Muscle of leg (tissue), 11 donors: ENCODE data around the gene RFPL4A. TPM values are rescaled to one million over a fixed set of nuclear protein-coding genes. Genes with fewer than 3 reads are reported as not detected.

Source experiments
- DNase-seq: peaks from one replicate; pipeline ENCODE4 v3.0.0; 2013
- H3K27ac ChIP-seq: one replicate; pipeline ENCODE4 v1.5.1; 2013; ENCODE audit warnings: mild to moderate bottlenecking, low read length, control low read depth
- H3K27me3 ChIP-seq: one replicate; pipeline ENCODE4 v1.6.1; 2013; ENCODE audit warnings: low read length; ENCODE audit not compliant: control insufficient read depth, insufficient read depth
- H3K36me3 ChIP-seq: one replicate; pipeline ENCODE4 v1.6.1; 2013; ENCODE audit warnings: low read length; ENCODE audit not compliant: control insufficient read depth, insufficient read depth
- H3K4me1 ChIP-seq: one replicate; pipeline ENCODE4 v1.6.1; 2013; ENCODE audit warnings: low read length; ENCODE audit not compliant: control insufficient read depth, insufficient read depth
- H3K4me3 ChIP-seq: one replicate; pipeline ENCODE4 v1.5.1; 2013; ENCODE audit warnings: low read length, control low read depth
- H3K9me3 ChIP-seq: replicated peaks from 2 replicates; pipeline ENCODE4 v1.6.1; 2013; ENCODE audit warnings: low read depth, low read length; ENCODE audit not compliant: control insufficient read depth
- WGBS: methylation state at CpG from one replicate; pipeline ENCODE4 v1.1.5; 2013; ENCODE audit warnings: missing lambda C conversion rate; ENCODE audit not compliant: insufficient coverage; 5-methylcytosine and 5-hydroxymethylcytosine counted together
- polyA plus RNA-seq, 8 donors: library from polyadenylated mRNA; unstranded; fragments of 120-200 nt; gene quantifications; one replicate each; pipeline versions ENCODE4 v1.2.1 to v1.2.3, GENCODE V29; 2013; ENCODE audit warnings: inconsistent platforms in 1 of 8, low replicate concordance in 1 of 8; ENCODE audit not compliant: insufficient read length in 8 of 8, insufficient read depth in 1 of 8
- total RNA-seq: library from RNA; stranded (reverse); fragments of 120-200 nt; gene quantifications from one replicate; pipeline ENCODE4 v1.2.4, GENCODE V29; 2013

The RFPL4A gene
- total and polyA plus RNA-seq, 9 donors: 0.23 to 0.86 (median 0.56) TPM; not detected in 3

GRCh38 chr19:55795021-55795420 is 36.1 kb downstream of the RFPL4A start:
- no peak overlapping the region for H3K4me3 ChIP-seq
- WGBS: 88% methylated on average over 8 of the region's 11 CpGs

DNA sequence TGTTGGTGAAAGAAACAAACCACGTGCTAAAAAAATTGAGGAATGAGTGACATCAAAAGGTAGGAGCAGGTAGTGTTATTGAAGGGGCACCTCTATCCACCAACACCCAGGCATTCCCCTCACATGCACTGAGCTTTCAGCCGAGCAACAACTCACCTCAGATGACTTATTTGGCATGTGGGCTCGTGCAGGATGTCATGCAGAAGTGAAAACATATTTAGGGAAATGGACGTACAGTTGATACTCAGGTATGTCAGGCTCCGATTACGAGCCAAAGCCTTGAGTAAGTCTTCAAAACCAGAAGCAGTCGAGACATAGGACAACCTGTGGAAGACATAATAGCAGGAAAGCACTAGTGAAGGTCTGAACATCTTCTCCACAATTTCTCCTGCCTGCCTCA is 42.5 kb downstream of the RFPL4A start:
- DNase-seq: no peak
- H3K4me3 ChIP-seq: no peak overlapping the region
- no peak overlapping the region for H3K27ac ChIP-seq
- peaks cover 2% of the 10 kb centered on the region for H3K9me3 ChIP-seq
- H3K27me3 ChIP-seq: no peaks in the 10 kb centered on the region
- 59% methylated on average over 3 of the region's 7 CpGs for WGBS
- no peaks in the 10 kb centered on the region for H3K4me1 ChIP-seq
- H3K36me3 ChIP-seq: no peaks in the 10 kb centered on the region

More at GRCh38 chr19:55795021-55795420, 36.1 kb downstream of the RFPL4A start:
- Histone ChIP-seq H3K36me3 (no peaks in the 10 kb centered on the region), H3K27ac (no peak overlapping the region), H3K4me1 (no peaks in the 10 kb centered on the region), H3K27me3 (no peaks in the 10 kb centered on the region), H3K9me3 (no peaks in the 10 kb centered on the region)
- DNase-seq: no peak

- no peaks in the 10 kb centered on the region for H3K36me3 ChIP-seq
- H3K27ac ChIP-seq: no peak overlapping the region
- H3K4me3 ChIP-seq: no peak overlapping the region
- H3K27me3 ChIP-seq: no peaks in the 10 kb centered on the region
- DNase-seq: no peak
- no peaks in the 10 kb centered on the region for H3K4me1 ChIP-seq
- H3K9me3 ChIP-seq: peaks cover 2% of the 10 kb centered on the region
- WGBS: no CpG with 5 or more reads among the region's 2 CpGs
Measured at GRCh38 chr19:55802281-55802680, 43.4 kb downstream of the RFPL4A start.

GRCh38 chr19:55809381-55810058 is 50.6 kb downstream of the RFPL4A start:
- H3K36me3 ChIP-seq: no peaks in the 10 kb centered on the region
- H3K4me1 ChIP-seq: no peaks in the 10 kb centered on the region
- H3K4me3 ChIP-seq: no peak overlapping the region
- DNase-seq: peak; percentile 26
- H3K27me3 ChIP-seq: no peaks in the 10 kb centered on the region
- H3K9me3 ChIP-seq: no peaks in the 10 kb centered on the region
- WGBS: 38% methylated on average over 15 of the region's 20 CpGs
- H3K27ac ChIP-seq: no peak overlapping the region

- no peaks in the 10 kb centered on the region for H3K36me3 ChIP-seq
- no peak for DNase-seq
- no peak overlapping the region for H3K27ac ChIP-seq
- no peak overlapping the region for H3K4me3 ChIP-seq
- H3K9me3 ChIP-seq: no peaks in the 10 kb centered on the region
- no peaks in the 10 kb centered on the region for H3K4me1 ChIP-seq
- no CpG with 5 or more reads among the region's 3 CpGs for WGBS
- no peaks in the 10 kb centered on the region for H3K27me3 ChIP-seq
Measured at GRCh38 chr19:55811340-55811739, 52.4 kb downstream of the RFPL4A start.

GRCh38 chr19:55812449-55812848 is 53.6 kb downstream of the RFPL4A start:
- Histone ChIP-seq H3K4me1 (no peaks in the 10 kb centered on the region), H3K36me3 (no peaks in the 10 kb centered on the region), H3K27me3 (no peaks in the 10 kb centered on the region), H3K4me3 (no peak overlapping the region), H3K9me3 (no peaks in the 10 kb centered on the region), H3K27ac (no peak overlapping the region)
- WGBS: no CpG with 5 or more reads among the region's 7 CpGs
- DNase-seq: no peak

Other genes with a start within 250 kb of the RFPL4A start
- 0.89 TPM for gene SBK2, start 222.0 kb upstream of the RFPL4A start, total RNA-seq
- 1 to 10 TPM; 3.0 to 9.7 (median 3.7) TPM for gene SBK2, start 222.0 kb upstream of the RFPL4A start, polyA plus RNA-seq
- 0.13 TPM for gene SBK3, start 213.6 kb upstream of the RFPL4A start, total RNA-seq
- under 1 TPM in 5 of 8 donors, not detected in 3; 0.10 to 0.29 (median 0.15) TPM for gene SBK3, start 213.6 kb upstream of the RFPL4A start, polyA plus RNA-seq
- gene ZNF579, start 178.2 kb upstream of the RFPL4A start, total RNA-seq: 4.7 TPM
- 10 to 100 TPM; 11.0 to 18.5 (median 14.1) TPM for gene ZNF579, start 178.2 kb upstream of the RFPL4A start, polyA plus RNA-seq
- 3.7 TPM for gene FIZ1, start 159.6 kb upstream of the RFPL4A start, total RNA-seq
- gene FIZ1, start 159.6 kb upstream of the RFPL4A start, polyA plus RNA-seq: 10 to 100 TPM; 10.7 to 15.1 (median 12.7) TPM
- 9.3 TPM for gene ZNF524, start 158.8 kb upstream of the RFPL4A start, total RNA-seq
- 10 to 100 TPM in 1 of 8 donors, 1 to 10 TPM in 7; 7.0 to 11.6 (median 9.0) TPM for gene ZNF524, start 158.8 kb upstream of the RFPL4A start, polyA plus RNA-seq
- gene ZNF865, start 153.4 kb upstream of the RFPL4A start, total RNA-seq: 1.2 TPM
- 1 to 10 TPM; 6.9 to 9.9 (median 7.8) TPM for gene ZNF865, start 153.4 kb upstream of the RFPL4A start, polyA plus RNA-seq
- 5.3 TPM for gene ZNF784, start 134.5 kb upstream of the RFPL4A start, total RNA-seq
- gene ZNF784, start 134.5 kb upstream of the RFPL4A start, polyA plus RNA-seq: 1 to 10 TPM; 6.6 to 9.8 (median 8.7) TPM
- gene ZNF580, start 118.1 kb upstream of the RFPL4A start, total RNA-seq: 5.6 TPM
- 10 to 100 TPM; 20.9 to 28.5 (median 23.6) TPM for gene ZNF580, start 118.1 kb upstream of the RFPL4A start, polyA plus RNA-seq
- 15.1 TPM for gene ZNF581, start 115.4 kb upstream of the RFPL4A start, total RNA-seq
- gene ZNF581, start 115.4 kb upstream of the RFPL4A start, polyA plus RNA-seq: 10 to 100 TPM; 23.4 to 37.6 (median 27.0) TPM
- gene CCDC106, start 110.9 kb upstream of the RFPL4A start, total RNA-seq: 5.3 TPM
- gene CCDC106, start 110.9 kb upstream of the RFPL4A start, polyA plus RNA-seq: 10 to 100 TPM; 12.9 to 16.4 (median 15.3) TPM
- 70.2 TPM for gene U2AF2, start 104.1 kb upstream of the RFPL4A start, total RNA-seq
- gene U2AF2, start 104.1 kb upstream of the RFPL4A start, polyA plus RNA-seq: 100 to 1,000 TPM; 103 to 156 (median 130) TPM
- 21.8 TPM for gene EPN1, start 83.9 kb upstream of the RFPL4A start, total RNA-seq
- 100 to 1,000 TPM in 2 of 8 donors, 10 to 100 TPM in 6; 84.4 to 114 (median 93.8) TPM for gene EPN1, start 83.9 kb upstream of the RFPL4A start, polyA plus RNA-seq
- gene NLRP9, start 20.7 kb upstream of the RFPL4A start, total RNA-seq: not detected
- gene NLRP9, start 20.7 kb upstream of the RFPL4A start, polyA plus RNA-seq: not detected
- 0.66 TPM for gene RFPL4AL1, start 10.0 kb downstream of the RFPL4A start, total RNA-seq
- gene RFPL4AL1, start 10.0 kb downstream of the RFPL4A start, polyA plus RNA-seq: 1 to 10 TPM in 1 of 8 donors, under 1 TPM in 5, not detected in 2; 0.22 to 1.2 (median 0.56) TPM
- gene NLRP11, start 72.9 kb downstream of the RFPL4A start, total RNA-seq: not detected
- under 1 TPM in 1 of 8 donors, not detected in 7; 0.04 TPM for gene NLRP11, start 72.9 kb downstream of the RFPL4A start, polyA plus RNA-seq
- not detected for gene NLRP4, start 77.4 kb downstream of the RFPL4A start, total RNA-seq
- gene NLRP4, start 77.4 kb downstream of the RFPL4A start, polyA plus RNA-seq: not detected
- not detected for gene NLRP13, start 173.2 kb downstream of the RFPL4A start, total RNA-seq
- gene NLRP13, start 173.2 kb downstream of the RFPL4A start, polyA plus RNA-seq: not detected
- gene NLRP8, start 188.7 kb downstream of the RFPL4A start, total RNA-seq: not detected
- under 1 TPM in 1 of 8 donors, not detected in 7; 0.03 TPM for gene NLRP8, start 188.7 kb downstream of the RFPL4A start, polyA plus RNA-seq
- gene NLRP5, start 227.7 kb downstream of the RFPL4A start, total RNA-seq: not detected
- gene NLRP5, start 227.7 kb downstream of the RFPL4A start, polyA plus RNA-seq: not detected